HG03469 (cell line): ENCODE measurements around the gene RAB20.
A peak's percentile ranks its signal among the peaks of the same experiment; 100 is the strongest.
"Not testable (repeated sequence)": the region's sequence is repeated elsewhere in the genome, so short reads cannot be mapped to it uniquely, and the experiment has no call there.

Experiments
- ATAC-seq: cut with Tn5 transposase; IDR thresholded peaks from one replicate; pipeline ENCODE4 v1.9.1; 2021; ENCODE audit warnings: mild to moderate bottlenecking, moderate library complexity, moderate number of reproducible peaks; ENCODE audit not compliant: unreplicated experiment

The RAB20 gene

GRCh38 chr13:110555601-110556223 is 5.8 kb downstream of the RAB20 start:
- peak; percentile 46 for ATAC-seq

- no peak for ATAC-seq
Observed at GRCh38 chr13:110554946-110555345, 6.6 kb downstream of the RAB20 start.

- no peak for ATAC-seq
Observed at GRCh38 chr13:110554227-110554836, 7.2 kb downstream of the RAB20 start.

- no peak for ATAC-seq
Observed at GRCh38 chr13:110553417-110553816, 8.1 kb downstream of the RAB20 start.

- ATAC-seq: no peak
Observed at GRCh38 chr13:110552767-110553166, 8.8 kb downstream of the RAB20 start.

GRCh38 chr13:110551284-110551683 is 10.2 kb downstream of the RAB20 start:
- no peak for ATAC-seq

- ATAC-seq: no peak
Observed at GRCh38 chr13:110549795-110550160, 11.7 kb downstream of the RAB20 start.

- ATAC-seq: no peak
Observed at GRCh38 chr13:110548891-110549794, 12.4 kb downstream of the RAB20 start.

- no peak for ATAC-seq
Observed at GRCh38 chr13:110546926-110547325, 14.6 kb downstream of the RAB20 start.

- no peak for ATAC-seq
Observed at GRCh38 chr13:110546378-110546777, 15.1 kb downstream of the RAB20 start.

- no peak for ATAC-seq
Observed at GRCh38 chr13:110542169-110542796, 19.2 kb downstream of the RAB20 start.

- ATAC-seq: no peak
Observed at GRCh38 chr13:110541526-110541920, 20.0 kb downstream of the RAB20 start.

- no peak for ATAC-seq
Observed at GRCh38 chr13:110540871-110541525, 20.5 kb downstream of the RAB20 start.

- ATAC-seq: no peak
Observed at GRCh38 chr13:110539894-110540293, 21.6 kb downstream of the RAB20 start.

- ATAC-seq: no peak
Observed at GRCh38 chr13:110538632-110539031, 22.9 kb downstream of the RAB20 start.

GRCh38 chr13:110536006-110536693 is 25.4 kb downstream of the RAB20 start:
- ATAC-seq: no peak

GRCh38 chr13:110535526-110535925 is 26.0 kb downstream of the RAB20 start:
- ATAC-seq: no peak

- no peak for ATAC-seq
Observed at GRCh38 chr13:110533771-110534670, 27.5 kb downstream of the RAB20 start.

GRCh38 chr13:110532258-110532657 is 29.3 kb downstream of the RAB20 start:
- not testable (repeated sequence) for ATAC-seq
